ACC112 (cell line): ENCODE data around the gene TLR2.
A peak's percentile ranks its signal among the peaks of the same experiment; 100 is the strongest.

Source experiments
- H2AFZ ChIP-seq: fragments of 200-600 bp; sonication (generic); one replicate; pipeline ENCODE4 v1.6.0; 2017; ENCODE audit warnings: antibody characterized with exemption, low read length; ENCODE audit not compliant: unreplicated experiment
- H3K27ac ChIP-seq: fragments of 200-600 bp; sonication (generic); 2 replicates; pipeline ENCODE4 v1.5.1; 2014; ENCODE audit warnings: low read depth, mild to moderate bottlenecking, antibody characterized with exemption, low read length, moderate library complexity
- H3K27me3 ChIP-seq: fragments of 200-600 bp; sonication (generic); 2 replicates; pipeline ENCODE4 v1.6.1; 2014; ENCODE audit warnings: mild to moderate bottlenecking, antibody characterized with exemption, low read length, moderate library complexity, mixed read lengths; ENCODE audit not compliant: insufficient read depth
- H3K36me3 ChIP-seq: fragments of 200-600 bp; sonication (generic); 2 replicates; pipeline ENCODE4 v1.6.1; 2016; ENCODE audit warnings: mild to moderate bottlenecking, antibody characterized with exemption, low read length, moderate library complexity, mixed read lengths; ENCODE audit not compliant: insufficient read depth
- H3K4me1 ChIP-seq: fragments of 200-600 bp; sonication (generic); one replicate; pipeline ENCODE4 v1.6.1; 2016; ENCODE audit warnings: low read length, mixed read lengths; ENCODE audit not compliant: insufficient read depth, unreplicated experiment, control insufficient read depth
- H3K4me3 ChIP-seq: fragments of 200-600 bp; sonication (generic); 2 replicates; pipeline ENCODE4 v1.5.1; 2014; ENCODE audit warnings: mild to moderate bottlenecking, low read depth, low read length
- H3K79me2 ChIP-seq: fragments of 200-600 bp; sonication (generic); one replicate; pipeline ENCODE4 v1.6.0; 2016; ENCODE audit warnings: low read length; ENCODE audit not compliant: control insufficient read depth, unreplicated experiment, insufficient read depth

Gene TLR2

DNA sequence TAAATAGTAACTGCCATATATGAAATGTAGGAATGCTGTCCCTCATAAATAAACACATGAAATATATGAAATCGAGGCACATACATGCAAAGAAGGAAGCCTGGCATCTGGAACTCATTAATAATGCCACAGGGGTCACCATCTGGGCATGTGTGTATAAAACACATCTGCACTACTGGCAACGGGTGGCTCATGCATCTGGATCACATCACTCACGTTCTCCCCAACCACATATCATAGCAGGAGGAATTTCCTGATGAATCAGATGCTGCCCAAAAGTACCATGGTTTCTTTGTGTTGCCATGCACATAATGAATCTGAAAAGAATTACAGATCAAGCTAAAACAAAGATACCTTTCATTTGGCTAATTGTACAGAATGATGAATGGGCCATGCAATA is 47.2 kb downstream of the TLR2 start:
- Histone ChIP-seq H3K27ac (peak overlapping the region; percentile 79), H2AFZ (no peak overlapping the region)

DNA sequence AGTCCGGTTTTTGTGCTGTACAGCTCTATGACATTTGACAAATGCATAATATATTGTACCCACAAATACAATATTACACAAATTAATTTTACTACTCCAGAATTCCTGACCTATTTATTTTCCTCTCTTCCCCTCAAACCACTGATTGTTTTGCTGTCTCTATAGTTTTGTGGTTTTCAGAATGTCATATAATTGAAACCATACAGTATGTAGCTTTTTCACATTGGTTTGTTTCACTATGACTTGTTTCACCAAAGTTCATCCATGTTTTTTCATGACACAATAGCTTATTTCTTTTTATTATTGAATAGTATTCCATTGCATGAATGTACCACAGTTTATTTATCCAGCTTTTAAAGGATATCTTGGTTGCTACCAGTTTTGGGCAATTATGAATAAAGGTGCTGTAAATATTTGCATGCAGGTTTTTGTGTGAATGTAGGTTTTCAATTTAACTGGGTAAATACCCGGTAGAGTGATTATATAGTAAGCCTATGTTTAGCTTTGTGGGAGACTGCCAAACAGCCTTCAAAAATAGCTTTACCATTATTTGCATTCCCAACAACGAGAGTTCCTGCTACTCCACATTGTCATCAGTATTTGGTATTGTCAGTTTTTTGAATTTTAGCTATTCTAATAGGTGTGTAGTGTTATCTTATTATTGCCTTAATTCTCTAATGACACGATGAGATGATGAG is 49.8 kb downstream of the TLR2 start:
- no peaks in the 10 kb centered on the region for H3K27me3 ChIP-seq
- H2AFZ ChIP-seq: no peak overlapping the region
- H3K4me3 ChIP-seq: no peak overlapping the region
- no peaks in the 10 kb centered on the region for H3K79me2 ChIP-seq
- no peak overlapping the region for H3K27ac ChIP-seq
- H3K4me1 ChIP-seq: peaks cover 13% of the 10 kb centered on the region
- H3K36me3 ChIP-seq: no peaks in the 10 kb centered on the region

More for the DNA sequence above, 47.2 kb downstream of the TLR2 start:
- H3K27me3 ChIP-seq: no peaks in the 10 kb centered on the region
- H3K4me3 ChIP-seq: no peak overlapping the region
- H3K79me2 ChIP-seq: no peaks in the 10 kb centered on the region
- H3K4me1 ChIP-seq: peaks cover 13% of the 10 kb centered on the region
- H3K36me3 ChIP-seq: no peaks in the 10 kb centered on the region

DNA sequence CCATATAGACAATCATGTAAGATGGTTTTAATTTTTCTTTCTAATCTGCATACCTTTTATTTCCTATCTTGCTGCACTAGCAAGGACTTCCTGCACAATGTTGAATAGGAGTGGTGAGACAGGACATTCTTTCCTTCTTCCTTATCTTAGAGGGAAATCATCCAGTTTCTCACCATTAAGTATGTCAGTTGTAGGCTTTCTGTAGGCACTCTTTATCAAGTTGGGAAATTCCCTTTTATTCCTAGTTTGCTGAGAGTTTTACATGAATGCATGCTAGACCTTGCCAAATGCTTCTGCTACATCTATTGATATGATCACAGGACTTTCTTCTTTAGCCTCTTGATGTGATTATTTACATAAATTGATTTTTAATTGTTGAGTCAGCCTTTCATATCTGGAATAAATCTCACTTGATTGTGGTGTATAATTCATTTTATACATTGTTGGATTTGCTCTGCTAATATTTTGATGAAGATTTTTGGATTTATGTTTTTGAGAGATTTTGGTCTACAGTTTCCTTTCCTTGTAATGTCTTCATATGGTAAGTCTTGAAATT is 51.9 kb downstream of the TLR2 start:
- Histone ChIP-seq H3K36me3 (no peaks in the 10 kb centered on the region), H3K27me3 (no peaks in the 10 kb centered on the region), H3K4me3 (no peak overlapping the region), H3K4me1 (peaks cover 9% of the 10 kb centered on the region), H3K27ac (no peak overlapping the region), H2AFZ (no peak overlapping the region), H3K79me2 (no peaks in the 10 kb centered on the region)

DNA sequence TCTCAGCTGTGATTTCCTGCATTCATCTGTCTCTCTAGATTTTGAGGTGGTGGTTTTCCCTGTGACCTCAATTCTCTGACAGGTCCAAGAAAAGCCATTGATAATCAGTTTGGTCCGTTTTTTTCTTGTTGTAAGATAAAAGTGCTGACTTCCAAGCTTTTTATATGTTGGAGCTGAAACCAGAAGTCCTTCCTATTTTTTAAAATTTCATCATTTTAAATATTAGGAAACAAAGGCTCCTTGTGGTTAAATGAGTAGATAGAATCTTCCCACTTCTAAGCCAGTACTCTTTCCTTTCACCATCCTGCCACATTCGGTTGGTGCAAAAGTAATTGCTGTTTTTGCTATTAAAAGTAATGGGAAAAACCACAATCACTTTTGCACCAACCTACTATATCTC is 57.5 kb downstream of the TLR2 start:
- no peak overlapping the region for H2AFZ ChIP-seq
- H3K79me2 ChIP-seq: no peaks in the 10 kb centered on the region
- H3K4me1 ChIP-seq: no peaks in the 10 kb centered on the region
- H3K27ac ChIP-seq: no peak overlapping the region
- no peaks in the 10 kb centered on the region for H3K36me3 ChIP-seq
- H3K4me3 ChIP-seq: no peak overlapping the region
- no peaks in the 10 kb centered on the region for H3K27me3 ChIP-seq

DNA sequence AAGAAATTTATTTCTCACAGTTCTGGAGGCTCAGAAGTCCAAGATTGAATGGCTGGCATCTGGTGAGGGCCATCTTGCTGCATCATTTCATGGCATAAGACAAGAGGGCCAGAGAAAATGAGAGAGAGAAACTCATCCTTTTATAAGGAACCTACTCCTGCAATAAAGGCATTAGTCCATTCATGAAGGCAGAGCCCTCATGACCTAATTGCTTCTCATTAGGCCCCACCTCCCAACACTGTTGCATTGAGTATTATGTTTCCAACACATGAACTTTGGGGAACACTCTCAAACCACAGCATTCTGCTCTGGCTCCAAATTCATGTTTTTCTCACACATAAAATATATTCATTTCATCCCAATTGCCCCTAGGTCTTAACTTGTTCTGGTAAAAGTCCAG is 61.6 kb downstream of the TLR2 start:
- no peak overlapping the region for H3K4me3 ChIP-seq

DNA sequence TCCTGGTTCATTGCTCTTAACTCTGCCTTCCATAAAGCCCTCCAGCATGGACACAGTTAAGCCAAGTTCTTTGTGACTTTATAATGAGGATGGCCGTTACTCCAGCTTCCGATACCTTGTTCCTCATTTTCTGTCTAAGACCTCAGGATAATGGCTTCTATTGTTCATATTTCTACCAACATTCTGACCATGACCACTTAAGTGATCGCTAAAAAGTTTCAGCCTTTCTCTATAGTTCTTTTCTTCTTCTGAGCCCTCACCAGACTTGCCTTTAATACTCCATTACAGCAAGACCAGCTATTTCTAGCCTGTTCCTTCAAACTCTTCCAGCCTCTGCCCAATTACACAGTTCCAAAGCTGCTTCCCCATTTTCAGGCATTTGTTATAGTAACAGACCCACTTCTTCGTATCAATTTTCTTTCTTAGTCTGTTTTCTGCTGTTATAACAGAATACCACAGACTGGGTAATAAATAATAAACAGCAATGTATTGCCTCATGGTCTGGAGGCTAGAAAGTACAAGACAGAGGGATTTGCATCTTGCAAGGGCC is 63.4 kb downstream of the TLR2 start:
- Histone ChIP-seq H3K27me3 (no peaks in the 10 kb centered on the region; the same call in 1 of the 2 replicates), H3K79me2 (no peaks in the 10 kb centered on the region), H2AFZ (no peak overlapping the region), H3K27ac (no peak overlapping the region), H3K4me3 (no peak overlapping the region), H3K4me1 (peaks cover 9% of the 10 kb centered on the region), H3K36me3 (no peaks in the 10 kb centered on the region)

More for the DNA sequence above, 61.6 kb downstream of the TLR2 start:
- Histone ChIP-seq H3K36me3 (no peaks in the 10 kb centered on the region), H3K4me1 (peaks cover 9% of the 10 kb centered on the region), H3K27ac (no peak overlapping the region), H2AFZ (no peak overlapping the region), H3K79me2 (no peaks in the 10 kb centered on the region), H3K27me3 (no peaks in the 10 kb centered on the region)

DNA sequence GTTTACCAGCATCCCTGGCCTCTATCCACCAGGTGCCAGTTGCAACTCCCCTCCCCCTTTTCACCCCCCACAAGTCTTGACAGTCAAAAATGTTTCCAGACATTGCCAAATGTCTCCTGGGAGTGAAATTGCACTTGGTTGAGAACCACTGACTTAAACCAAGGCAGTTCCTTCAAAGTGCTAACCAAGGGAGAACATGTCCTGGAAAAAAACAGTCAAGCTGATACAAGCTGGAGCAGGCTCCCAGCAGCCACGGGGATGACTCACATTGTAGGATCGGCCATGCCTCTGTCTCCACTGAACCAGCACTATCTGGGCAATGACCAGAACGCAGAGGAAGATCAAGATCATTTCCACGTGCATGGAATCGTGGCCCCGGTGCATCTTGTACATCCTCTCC is 64.3 kb downstream of the TLR2 start:
- H3K27ac ChIP-seq: no peak overlapping the region
- no peaks in the 10 kb centered on the region for H3K79me2 ChIP-seq
- H3K36me3 ChIP-seq: no peaks in the 10 kb centered on the region
- H3K27me3 ChIP-seq: no peaks in the 10 kb centered on the region; the same call in 1 of the 2 replicates
- no peak overlapping the region for H3K4me3 ChIP-seq
- no peak overlapping the region for H2AFZ ChIP-seq
- peaks cover 9% of the 10 kb centered on the region for H3K4me1 ChIP-seq

DNA sequence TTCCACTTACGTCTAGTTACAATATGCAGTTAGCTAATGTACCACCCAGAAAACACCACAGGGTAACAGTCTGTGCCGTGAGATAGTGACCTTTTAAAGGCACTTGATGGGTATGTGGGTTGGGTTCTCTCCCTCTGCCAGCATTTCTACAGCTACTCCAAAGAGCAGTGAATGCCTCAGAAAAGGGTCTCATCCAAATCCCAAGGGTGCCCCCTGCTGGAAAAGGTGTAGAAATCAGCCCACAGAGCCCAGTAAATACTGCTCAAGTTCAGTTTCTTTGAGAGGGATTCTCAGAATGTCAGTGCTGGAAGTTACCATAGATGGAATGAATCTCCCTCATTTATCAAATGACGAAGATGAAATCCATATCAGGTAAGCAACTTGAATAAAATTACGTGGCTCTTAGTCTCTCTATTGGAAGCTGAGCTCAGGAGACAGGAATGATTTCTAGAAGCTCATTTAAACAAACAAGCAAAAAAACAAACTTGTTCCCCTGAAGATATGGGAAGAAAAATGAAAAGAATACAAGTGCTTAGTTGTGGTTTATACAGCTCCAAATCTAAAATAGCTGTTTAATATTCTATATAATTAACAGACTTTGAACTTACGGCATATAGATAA is 66.2 kb downstream of the TLR2 start:
- peaks cover 9% of the 10 kb centered on the region for H3K4me1 ChIP-seq
- no peaks in the 10 kb centered on the region for H3K79me2 ChIP-seq
- H3K27ac ChIP-seq: no peak overlapping the region
- no peaks in the 10 kb centered on the region; the same call in 1 of the 2 replicates for H3K27me3 ChIP-seq
- H3K4me3 ChIP-seq: no peak overlapping the region
- no peaks in the 10 kb centered on the region for H3K36me3 ChIP-seq
- H2AFZ ChIP-seq: no peak overlapping the region

DNA sequence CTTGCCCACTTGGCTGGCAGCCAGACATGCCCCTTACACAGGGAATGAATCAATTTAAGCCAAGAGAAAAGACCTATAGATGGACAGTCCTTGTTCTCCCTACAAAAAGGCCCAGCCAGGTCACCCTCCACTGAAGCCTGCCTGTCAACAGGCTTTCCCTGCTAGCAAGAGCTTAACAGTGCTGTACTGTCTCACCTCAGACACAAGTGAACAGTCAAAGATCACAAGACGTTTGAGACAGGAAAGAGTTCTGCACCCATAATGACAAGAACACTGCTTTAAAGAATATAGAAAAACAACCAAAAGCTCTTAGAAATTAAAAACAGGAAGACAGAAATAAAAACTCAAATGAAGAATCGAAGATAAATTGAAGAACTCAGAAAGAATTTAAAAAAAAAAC is 71.1 kb downstream of the TLR2 start:
- H3K36me3 ChIP-seq: no peaks in the 10 kb centered on the region
- H3K27me3 ChIP-seq: peaks cover 17% of the 10 kb centered on the region
- H2AFZ ChIP-seq: no peak overlapping the region
- H3K79me2 ChIP-seq: no peaks in the 10 kb centered on the region
- H3K27ac ChIP-seq: no peak overlapping the region
- no peak overlapping the region for H3K4me3 ChIP-seq
- H3K4me1 ChIP-seq: no peaks in the 10 kb centered on the region
